Measurements from ENCODE around the gene CELSR3. TPM values are rescaled to one million over a fixed set of nuclear protein-coding genes. Genes with fewer than 3 reads are reported as not detected.

The CELSR3 gene
- total and polyA plus RNA-seq, 2 of the 4 experiments (the other 2 are of a cell fraction) = 0.18 to 0.63 TPM

DNA sequence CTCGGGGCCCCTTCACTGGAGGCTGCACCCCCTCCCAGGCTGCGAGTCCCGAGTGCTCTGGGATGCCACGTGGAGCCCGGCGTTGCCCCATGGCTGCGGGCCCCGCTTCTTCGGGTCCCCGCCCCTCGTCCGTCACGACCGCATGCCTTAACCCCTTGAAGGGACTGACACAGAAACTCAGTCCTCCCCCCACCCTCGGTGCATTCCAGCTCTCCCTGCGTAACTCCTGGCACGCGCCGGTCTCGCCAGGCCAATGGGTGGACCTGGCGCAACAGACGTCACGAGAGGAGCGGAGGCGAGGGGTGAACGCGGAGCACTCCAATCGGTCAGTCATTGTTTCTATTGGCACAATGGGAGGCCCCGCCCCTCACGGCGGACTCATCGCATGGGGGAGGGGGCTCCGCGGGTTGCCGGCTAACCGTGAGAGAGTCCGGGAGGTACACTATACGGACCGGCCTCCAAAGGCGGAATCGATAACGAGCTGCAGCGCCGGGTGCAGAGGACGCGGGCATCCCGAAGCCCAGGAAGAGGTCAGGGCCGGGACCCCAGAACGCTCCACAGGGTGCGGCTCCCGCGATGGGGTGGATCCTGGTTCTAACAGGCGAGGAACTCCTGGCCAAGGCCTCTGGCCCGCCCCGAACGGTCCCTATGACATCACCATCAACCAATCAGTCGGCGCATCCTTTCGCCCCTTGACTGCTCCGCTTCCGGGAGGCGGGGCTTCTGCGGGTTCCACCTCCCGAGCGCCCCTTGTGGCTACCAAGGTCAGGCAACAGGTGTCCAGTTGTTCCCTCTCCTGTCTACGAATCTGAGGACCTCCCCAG, 1.0 kb upstream of the CELSR3 start:
- peak overlapping the region; percentile 54; the same call in 1 of the 2 replicates for H3K18ac ChIP-seq (ENCODE audit: low read depth, low read length)
- intact Hi-C loops (cut with micrococcal nuclease) (loop anchor here (1.0 to 2.0 kb wide), 2 partner anchors 15 to 77 kb away; no protein-coding TSS in a partner anchor), in situ Hi-C loops (cut with MboI; ENCODE audit: low sequenced_read_pairs) (loop anchor here (10.0 kb wide), 1 partner anchor 199 kb away; a partner anchor contains a TSS), dilution Hi-C loops (cut with HindIII; ENCODE audit: low sequenced_read_pairs, unreplicated experiment) (no loop called here)
- peak overlapping the region; percentile 75 for H2BK5ac ChIP-seq (ENCODE audit: low read depth, low read length, poor library complexity, severe bottlenecking)
- no peaks in the 10 kb centered on the region for H3K9me3 ChIP-seq (ENCODE audit: control insufficient read depth, insufficient read depth, low read length)
- peak overlapping the region; percentile 14; the same call in 1 of the 2 replicates for H2BK20ac ChIP-seq (ENCODE audit: low read depth, low read length)
- H2AK5ac ChIP-seq (ENCODE audit: low read depth, low read length) = peak overlapping the region; percentile 67
- DNase-seq = peak; percentile 99
- H3K4me2 ChIP-seq (ENCODE audit: low read depth, low read length) = peak overlapping the region; percentile 73
- H2AFZ ChIP-seq (replicated peaks; ENCODE audit: low read length, poor library complexity) = peak overlapping the region; percentile 91
- CTCF ChIA-PET = interaction anchor here (1.3 to 2.0 kb wide), 3 partner anchors 22 to 66 kb away, joined by 3 to 5 read pairs (median 4); partner anchors contain the start of gene NCKIPSD
- peak overlapping the region; percentile 75 for H2BK120ac ChIP-seq (ENCODE audit: low read depth, low read length)
- H3K79me1 ChIP-seq (ENCODE audit: low read depth in 1 of 2, low read length in 2 of 2) = peaks cover 0 to 5% of the 10 kb centered on the region in 2 experiments; a peak in 1 of 4 replicates
- H3K56ac ChIP-seq (ENCODE audit: extremely low read depth, insufficient read depth, low read length) = peak overlapping the region; percentile 89
- no peaks in the 10 kb centered on the region for H3K36me3 ChIP-seq (ENCODE audit: control insufficient read depth, insufficient read depth, low read length)
- WGBS, 2 experiments (ENCODE audit: extremely low coverage in 2 of 2, insufficient read length in 1 of 2) = 2% methylated on average over 33 of the region's 66 CpGs; no CpG with 5 or more reads in 1 of the 2 experiments
- POLR2A ChIA-PET (ENCODE audit: unreplicated experiment) = interaction anchor here (0.5 to 0.6 kb wide), 2 partner anchors 23 to 271 kb away, joined by 5 read pairs; no protein-coding TSS in a partner anchor
- peak overlapping the region; percentile 67 to 94 for H4K8ac ChIP-seq (ENCODE audit: low read depth in 2 of 2, low read length in 2 of 2)
- H4K91ac ChIP-seq (ENCODE audit: insufficient read depth, low read depth, low read length) = peak overlapping the region; percentile 95
- peak overlapping the region; percentile 92 for H3K27ac ChIP-seq (ENCODE audit: insufficient read depth, low read length)
- no peaks in the 10 kb centered on the region for H4K20me1 ChIP-seq (ENCODE audit: insufficient read depth, low read length)
- peak overlapping the region; percentile 99 for H2AK9ac ChIP-seq (replicated peaks; ENCODE audit: low read depth, low read length, poor library complexity)
- no peaks in the 10 kb centered on the region for H3K27me3 ChIP-seq (ENCODE audit: control insufficient read depth, insufficient read depth, low read length)
- H2BK15ac ChIP-seq (ENCODE audit: low read depth, low read length) = peak overlapping the region; percentile 67; the same call in 1 of the 3 replicates
- H3K14ac ChIP-seq (replicated peaks; ENCODE audit: low read depth, low read length) = peak overlapping the region; percentile 90
- H3K9me1 ChIP-seq (ENCODE audit: insufficient read depth, low read length) = peaks cover 5% of the 10 kb centered on the region
- H4K5ac ChIP-seq (ENCODE audit: low read depth, low read length) = peak overlapping the region; percentile 67
- H3K4ac ChIP-seq (ENCODE audit: low read depth, low read length) = peak overlapping the region; percentile 91
- no TSS peak for BruUV-seq (replicated peaks)
- H3K23ac ChIP-seq (ENCODE audit: low read depth, low read length) = peak overlapping the region; percentile 80; the same call in 1 of the 2 replicates
- peak overlapping the region; percentile 56 for H3K4me3 ChIP-seq (ENCODE audit: insufficient read depth, low read depth, low read length)
- peak; percentile 82 for ATAC-seq (ENCODE audit: low read depth)
- peak overlapping the region; percentile 79 for H3K9ac ChIP-seq (ENCODE audit: low read depth, low read length)
- H3K4me1 ChIP-seq (ENCODE audit: control insufficient read depth, insufficient read depth, low read length) = no peaks in the 10 kb centered on the region; the same call in 1 of the 2 replicates
- TF ChIP-seq RAD21 (IDR thresholded peaks at IDR 0.05; ENCODE audit: low read length) = peak; percentile 15; the same call in 1 of the 2 replicates
- TF ChIP-seq RCOR1 (IDR thresholded peaks at IDR 0.05; ENCODE audit: insufficient replicate concordance, low read length) = peak; percentile 86
- no peak for TF ChIP-seq SMC3 (IDR thresholded peaks at IDR 0.05; ENCODE audit: low read depth, low read length)
- peak; percentile 94 for TF ChIP-seq MAZ (IDR thresholded peaks at IDR 0.05; ENCODE audit: borderline replicate concordance, low read depth, low read length)
- TF ChIP-seq BHLHE40 (IDR thresholded peaks at IDR 0.05; ENCODE audit: low read depth, low read length) = peak; percentile 99
- peak; percentile 77 for TF ChIP-seq POLR2A (IDR thresholded peaks at IDR 0.05; ENCODE audit: low read depth, low read length)
- TF ChIP-seq, protein P1, sequence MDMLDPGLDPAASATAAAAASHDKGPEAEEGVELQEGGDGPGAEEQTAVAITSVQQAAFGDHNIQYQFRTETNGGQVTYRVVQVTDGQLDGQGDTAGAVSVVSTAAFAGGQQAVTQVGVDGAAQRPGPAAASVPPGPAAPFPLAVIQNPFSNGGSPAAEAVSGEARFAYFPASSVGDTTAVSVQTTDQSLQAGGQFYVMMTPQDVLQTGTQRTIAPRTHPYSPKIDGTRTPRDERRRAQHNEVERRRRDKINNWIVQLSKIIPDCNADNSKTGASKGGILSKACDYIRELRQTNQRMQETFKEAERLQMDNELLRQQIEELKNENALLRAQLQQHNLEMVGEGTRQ (IDR thresholded peaks at IDR 0.05; ENCODE audit: low read depth, low read length) = peak; percentile 79
- peak; percentile 75 for TF ChIP-seq CTCF (conservative IDR thresholded peaks at IDR 0.05; ENCODE audit: low read depth, low read length)
- TF ChIP-seq, protein P2, sequence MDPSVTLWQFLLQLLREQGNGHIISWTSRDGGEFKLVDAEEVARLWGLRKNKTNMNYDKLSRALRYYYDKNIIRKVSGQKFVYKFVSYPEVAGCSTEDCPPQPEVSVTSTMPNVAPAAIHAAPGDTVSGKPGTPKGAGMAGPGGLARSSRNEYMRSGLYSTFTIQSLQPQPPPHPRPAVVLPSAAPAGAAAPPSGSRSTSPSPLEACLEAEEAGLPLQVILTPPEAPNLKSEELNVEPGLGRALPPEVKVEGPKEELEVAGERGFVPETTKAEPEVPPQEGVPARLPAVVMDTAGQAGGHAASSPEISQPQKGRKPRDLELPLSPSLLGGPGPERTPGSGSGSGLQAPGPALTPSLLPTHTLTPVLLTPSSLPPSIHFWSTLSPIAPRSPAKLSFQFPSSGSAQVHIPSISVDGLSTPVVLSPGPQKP (IDR thresholded peaks at IDR 0.05; ENCODE audit: borderline replicate concordance, low read depth, low read length) = no peak
- TF ChIP-seq CEBPB (IDR thresholded peaks at IDR 0.05; ENCODE audit: low read depth, low read length) = peak; percentile 73
- TF ChIP-seq RFX5 (IDR thresholded peaks at IDR 0.05; ENCODE audit: low read depth, low read length) = no peak
- peak; percentile 56 for TF ChIP-seq FOS (IDR thresholded peaks at IDR 0.05; ENCODE audit: low read depth, low read length)
- no peak for TF ChIP-seq MAFK (IDR thresholded peaks at IDR 0.05; ENCODE audit: low read depth, low read length)
